Measurements from ENCODE around the gene NPIPA2.
"Not testable (repeated sequence)": the region's sequence is repeated elsewhere in the genome, so short reads cannot be mapped to it uniquely, and the experiment has no call there.

GRCh38 chr16:14779368-14779877 lies 37.1 kb downstream of the NPIPA2 start:
- not testable (repeated sequence) for TF ChIP-seq CTCF (IDR thresholded peaks at IDR 0.05); SMC3 (IDR thresholded peaks at IDR 0.05; ENCODE audit: low read depth, low read length); FOXM1 (IDR thresholded peaks at IDR 0.05; ENCODE audit: low read depth); EZH2phosphoT487 (IDR thresholded peaks at IDR 0.05; ENCODE audit: borderline replicate concordance, low read depth); YY1 (IDR thresholded peaks at IDR 0.05; ENCODE audit: low read depth)
- TF ChIP-seq, protein P1, sequence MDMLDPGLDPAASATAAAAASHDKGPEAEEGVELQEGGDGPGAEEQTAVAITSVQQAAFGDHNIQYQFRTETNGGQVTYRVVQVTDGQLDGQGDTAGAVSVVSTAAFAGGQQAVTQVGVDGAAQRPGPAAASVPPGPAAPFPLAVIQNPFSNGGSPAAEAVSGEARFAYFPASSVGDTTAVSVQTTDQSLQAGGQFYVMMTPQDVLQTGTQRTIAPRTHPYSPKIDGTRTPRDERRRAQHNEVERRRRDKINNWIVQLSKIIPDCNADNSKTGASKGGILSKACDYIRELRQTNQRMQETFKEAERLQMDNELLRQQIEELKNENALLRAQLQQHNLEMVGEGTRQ (IDR thresholded peaks at IDR 0.05; ENCODE audit: borderline replicate concordance, low read depth, low read length), result not testable (repeated sequence)

All from SK-N-SH (cell line).